Lower lobe of right lung (tissue), 2 donors: Measurements from ENCODE around the gene ALDH16A1. TPM values are rescaled to one million over a fixed set of nuclear protein-coding genes. Genes with fewer than 3 reads are reported as not detected.
A peak's percentile ranks its signal among the peaks of the same experiment; 100 is the strongest.

Source experiments
- ATAC-seq, 2 donors: fragments of 200-7000 bp; cut with Tn5 transposase; one replicate each; pipeline ENCODE4 v1.9.1; 2020 to 2022; ENCODE audit warnings: mild to moderate bottlenecking in 2 of 2, moderate library complexity in 2 of 2
- DNase-seq: peaks from one replicate; pipeline ENCODE4 v3.0.0-alpha.2; 2020
- H3K27ac ChIP-seq: fragments of 200-600 bp; one replicate; pipeline ENCODE4 v1.8.0; 2022
- H3K27me3 ChIP-seq: fragments of 200-600 bp; one replicate; pipeline ENCODE4 v1.8.0; 2022; ENCODE audit warnings: low read depth
- H3K36me3 ChIP-seq: fragments of 200-600 bp; one replicate; pipeline ENCODE4 v1.8.0; 2022; ENCODE audit warnings: mild to moderate bottlenecking
- H3K4me1 ChIP-seq: fragments of 200-600 bp; one replicate; pipeline ENCODE4 v1.8.0; 2022
- H3K4me3 ChIP-seq: fragments of 200-600 bp; one replicate; pipeline ENCODE4 v1.8.0; 2022; ENCODE audit warnings: mild to moderate bottlenecking
- H3K9me3 ChIP-seq: fragments of 200-600 bp; one replicate; pipeline ENCODE4 v1.8.0; 2022
- intact Hi-C: fragments of 100-400 bp; cut with DNase I; formaldehyde crosslinking; loops from one replicate; pipeline ENCODE4 v1.11.0; 2022
- total RNA-seq: library from RNA; stranded (reverse); fragmentation: NEBNext Ultra II Directional; extraction: Animal tissue kit (Norgen Biotek cat#: 25700); gene quantifications from one replicate; pipeline ENCODE4 v1.2.1, GENCODE V29; 2021
- TF ChIP-seq, protein P1 (sequence below): fragments of 200-600 bp; IDR thresholded peaks from one replicate; pipeline ENCODE4 v1.8.0; 2022; ENCODE audit warnings: antibody characterized with exemption, mild to moderate bottlenecking
- donor health status: DM: no; HTN: yes; CAD: no; lungs with severe emphysema.

Gene ALDH16A1
- total RNA-seq, 1 donor from 2014 or later, result 33.7 TPM

GRCh38 chr19:49475995-49476880, 23.2 kb downstream of the ALDH16A1 start:
- Histone ChIP-seq H3K27me3 (no peaks in the 10 kb centered on the region), H3K36me3 (no peaks in the 10 kb centered on the region), H3K9me3 (no peaks in the 10 kb centered on the region), H3K4me3 (no peak overlapping the region), H3K4me1 (peaks cover 10% of the 10 kb centered on the region), H3K27ac (no peak overlapping the region)
- ATAC-seq (peak; percentile 13 to 29), DNase-seq (no peak)
- TF ChIP-seq, protein P1, sequence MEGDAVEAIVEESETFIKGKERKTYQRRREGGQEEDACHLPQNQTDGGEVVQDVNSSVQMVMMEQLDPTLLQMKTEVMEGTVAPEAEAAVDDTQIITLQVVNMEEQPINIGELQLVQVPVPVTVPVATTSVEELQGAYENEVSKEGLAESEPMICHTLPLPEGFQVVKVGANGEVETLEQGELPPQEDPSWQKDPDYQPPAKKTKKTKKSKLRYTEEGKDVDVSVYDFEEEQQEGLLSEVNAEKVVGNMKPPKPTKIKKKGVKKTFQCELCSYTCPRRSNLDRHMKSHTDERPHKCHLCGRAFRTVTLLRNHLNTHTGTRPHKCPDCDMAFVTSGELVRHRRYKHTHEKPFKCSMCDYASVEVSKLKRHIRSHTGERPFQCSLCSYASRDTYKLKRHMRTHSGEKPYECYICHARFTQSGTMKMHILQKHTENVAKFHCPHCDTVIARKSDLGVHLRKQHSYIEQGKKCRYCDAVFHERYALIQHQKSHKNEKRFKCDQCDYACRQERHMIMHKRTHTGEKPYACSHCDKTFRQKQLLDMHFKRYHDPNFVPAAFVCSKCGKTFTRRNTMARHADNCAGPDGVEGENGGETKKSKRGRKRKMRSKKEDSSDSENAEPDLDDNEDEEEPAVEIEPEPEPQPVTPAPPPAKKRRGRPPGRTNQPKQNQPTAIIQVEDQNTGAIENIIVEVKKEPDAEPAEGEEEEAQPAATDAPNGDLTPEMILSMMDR, result peak; percentile 33
- intact Hi-C loops, result no loop called here

DNA sequence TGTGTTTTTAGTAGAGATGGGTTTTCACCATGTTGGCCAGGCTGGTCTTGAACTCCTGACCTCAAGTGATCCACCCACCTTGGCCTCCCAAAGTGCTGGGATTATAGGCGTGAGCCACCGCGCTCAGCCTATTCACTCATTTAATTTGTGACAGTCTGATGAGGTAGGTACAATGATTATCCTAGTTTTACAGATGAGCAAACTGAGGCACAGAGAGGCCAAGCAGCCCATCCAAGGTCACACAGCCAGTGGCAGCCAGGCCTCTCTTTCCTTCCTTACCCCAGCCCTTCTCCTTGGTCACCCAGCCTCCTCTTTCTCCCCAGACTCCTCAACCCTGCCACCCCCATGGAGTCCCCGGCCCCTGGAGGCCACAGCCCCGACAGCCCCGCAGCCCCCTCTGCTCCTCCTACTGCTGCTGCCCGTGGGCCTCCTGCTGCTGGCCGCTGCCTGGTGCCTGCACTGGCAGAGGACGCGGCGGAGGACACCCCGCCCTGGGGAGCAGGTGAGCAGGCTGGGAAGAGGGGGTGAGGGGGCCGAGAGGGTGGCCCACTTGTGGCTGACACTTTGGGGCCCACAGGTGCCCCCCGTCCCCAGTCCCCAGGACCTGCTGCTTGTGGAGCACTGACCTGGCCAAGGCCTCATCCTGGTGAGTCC, 27.1 kb downstream of the ALDH16A1 start:
- DNase-seq (no peak), ATAC-seq (peak in 1 of 2 donors; percentile 4)
- no peak overlapping the region for H3K4me3 ChIP-seq
- intact Hi-C loops, result no loop called here
- peaks cover 14% of the 10 kb centered on the region for H3K36me3 ChIP-seq
- H3K27ac ChIP-seq, result no peak overlapping the region
- peaks cover 4% of the 10 kb centered on the region for H3K4me1 ChIP-seq
- H3K9me3 ChIP-seq, result no peaks in the 10 kb centered on the region
- no peaks in the 10 kb centered on the region for H3K27me3 ChIP-seq
- TF ChIP-seq, protein P1, result no peak

GRCh38 chr19:49481020-49481683, 28.1 kb downstream of the ALDH16A1 start:
- Histone ChIP-seq H3K9me3 (no peaks in the 10 kb centered on the region), H3K4me1 (peaks cover 4% of the 10 kb centered on the region), H3K27me3 (no peaks in the 10 kb centered on the region), H3K27ac (no peak overlapping the region), H3K4me3 (no peak overlapping the region), H3K36me3 (peaks cover 19% of the 10 kb centered on the region)
- ATAC-seq (no peak), DNase-seq (no peak)
- TF ChIP-seq, protein P1, result no peak
- intact Hi-C loops, result no loop called here

GRCh38 chr19:49486232-49486631, 33.2 kb downstream of the ALDH16A1 start:
- H3K4me3 ChIP-seq, result no peak overlapping the region
- ATAC-seq (no peak), DNase-seq (no peak)
- H3K27ac ChIP-seq, result peak overlapping the region; percentile 94
- peaks cover 30% of the 10 kb centered on the region for H3K4me1 ChIP-seq
- TF ChIP-seq, protein P1, result no peak
- no peaks in the 10 kb centered on the region for H3K27me3 ChIP-seq
- no peaks in the 10 kb centered on the region for H3K9me3 ChIP-seq
- intact Hi-C loops, result no loop called here
- peaks cover 44% of the 10 kb centered on the region for H3K36me3 ChIP-seq

DNA sequence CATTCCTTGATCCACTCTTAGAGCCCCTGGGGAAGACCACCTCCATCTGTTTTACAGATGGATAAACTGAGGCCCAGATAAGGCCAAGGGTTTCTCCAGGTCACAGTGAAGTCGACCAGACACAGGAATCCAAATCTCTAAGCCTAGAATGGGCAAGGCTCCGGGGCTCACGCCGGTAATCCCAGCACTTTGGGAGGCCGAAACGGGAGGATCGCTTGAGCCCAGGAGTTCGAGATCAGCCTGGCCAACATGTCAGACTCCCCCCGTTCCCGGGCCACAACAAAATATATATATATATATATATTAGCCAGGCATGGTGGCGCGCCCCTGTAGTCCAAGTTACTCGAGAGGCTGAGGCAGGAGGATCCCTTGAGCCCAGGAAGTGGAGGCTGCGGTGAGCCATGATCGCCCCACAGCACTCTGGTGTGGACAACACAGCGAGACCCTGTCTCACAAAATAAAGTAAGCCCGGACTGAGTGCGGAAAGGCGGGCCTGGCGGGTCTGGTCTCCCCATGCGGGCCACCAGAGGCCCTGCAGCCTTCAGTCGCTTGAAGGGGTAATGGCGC, 33.8 kb downstream of the ALDH16A1 start:
- H3K27me3 ChIP-seq, result no peaks in the 10 kb centered on the region
- peak overlapping the region; percentile 99 for H3K4me3 ChIP-seq
- DNase-seq (no peak), ATAC-seq (no peak)
- peaks cover 49% of the 10 kb centered on the region for H3K36me3 ChIP-seq
- H3K27ac ChIP-seq, result peak overlapping the region; percentile 94
- H3K4me1 ChIP-seq, result peaks cover 30% of the 10 kb centered on the region
- TF ChIP-seq, protein P1, result peak; percentile 15
- no peaks in the 10 kb centered on the region for H3K9me3 ChIP-seq
- intact Hi-C loops, result no loop called here
